NCI-H1694 (cell line): ENCODE results near the gene PRKCH.
"Not testable (repeated sequence)": the region's sequence is repeated elsewhere in the genome, so short reads cannot be mapped to it uniquely, and the experiment has no call there.

ENCODE experiments used
- DNase-seq: peaks from one replicate; lab custom pipeline; 2025; lab: John Stamatoyannopoulos, UW

The PRKCH gene

DNA sequence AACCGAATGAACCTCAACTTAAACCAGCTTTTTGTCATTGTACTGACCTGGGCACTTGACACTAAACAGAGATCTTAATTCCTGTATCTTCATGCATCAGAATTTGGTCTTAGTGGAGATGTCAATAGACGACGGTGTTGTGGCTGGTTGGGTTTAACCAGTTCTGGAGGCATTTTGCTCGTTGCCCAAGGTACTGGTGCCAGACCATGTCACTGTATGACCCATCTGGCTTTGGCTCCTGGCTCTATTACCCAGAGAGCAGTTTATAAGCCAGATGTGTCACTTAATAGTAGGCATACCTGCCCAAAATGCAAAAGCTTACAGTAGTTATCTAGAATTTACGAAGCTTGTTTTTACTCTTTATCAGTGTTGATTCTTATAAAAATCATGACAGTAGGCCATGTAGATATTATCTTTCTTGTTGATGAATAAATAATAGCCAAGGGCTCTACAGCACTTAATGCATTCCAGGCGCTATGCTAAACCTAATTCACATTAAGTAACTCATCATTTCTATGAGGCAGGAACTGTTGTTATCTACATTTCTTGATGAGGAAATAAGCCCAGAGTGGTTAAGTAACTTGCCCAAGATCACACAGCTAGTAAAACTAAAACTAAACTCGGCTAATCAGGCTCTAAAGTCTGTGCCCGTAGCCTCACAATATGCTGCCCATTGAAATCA is 194.2 kb downstream of the PRKCH start:
- DNase-seq: no peak

DNA sequence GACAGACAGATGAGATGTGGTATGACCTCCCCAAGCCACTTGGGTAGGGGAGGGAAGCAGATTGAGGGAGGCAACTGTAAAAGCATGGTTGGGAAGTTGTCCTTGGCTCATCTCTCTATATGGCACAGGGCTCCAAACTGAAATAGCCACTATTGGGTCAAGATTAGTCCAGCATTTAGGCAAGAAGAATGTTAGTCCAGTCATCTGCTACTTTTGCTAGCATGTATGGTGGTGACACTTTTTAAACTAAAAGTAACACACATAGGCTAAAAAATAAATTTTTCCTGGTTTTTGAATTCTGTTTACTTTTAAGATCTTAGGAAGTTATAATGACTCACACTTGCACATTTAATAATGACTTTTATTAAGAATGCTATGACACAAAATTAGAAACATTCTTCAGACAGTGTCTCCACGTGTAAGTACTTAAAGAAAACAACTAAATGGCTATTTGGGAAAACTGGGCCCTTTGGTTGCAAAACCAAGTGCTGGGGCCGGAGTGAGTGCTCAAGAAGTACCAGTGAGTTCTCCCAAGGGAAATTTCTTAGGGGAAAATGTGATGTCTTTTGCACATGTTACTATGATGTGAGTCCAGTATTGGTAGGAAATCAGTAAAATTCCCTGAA is 194.9 kb downstream of the PRKCH start:
- DNase-seq: no peak

DNA sequence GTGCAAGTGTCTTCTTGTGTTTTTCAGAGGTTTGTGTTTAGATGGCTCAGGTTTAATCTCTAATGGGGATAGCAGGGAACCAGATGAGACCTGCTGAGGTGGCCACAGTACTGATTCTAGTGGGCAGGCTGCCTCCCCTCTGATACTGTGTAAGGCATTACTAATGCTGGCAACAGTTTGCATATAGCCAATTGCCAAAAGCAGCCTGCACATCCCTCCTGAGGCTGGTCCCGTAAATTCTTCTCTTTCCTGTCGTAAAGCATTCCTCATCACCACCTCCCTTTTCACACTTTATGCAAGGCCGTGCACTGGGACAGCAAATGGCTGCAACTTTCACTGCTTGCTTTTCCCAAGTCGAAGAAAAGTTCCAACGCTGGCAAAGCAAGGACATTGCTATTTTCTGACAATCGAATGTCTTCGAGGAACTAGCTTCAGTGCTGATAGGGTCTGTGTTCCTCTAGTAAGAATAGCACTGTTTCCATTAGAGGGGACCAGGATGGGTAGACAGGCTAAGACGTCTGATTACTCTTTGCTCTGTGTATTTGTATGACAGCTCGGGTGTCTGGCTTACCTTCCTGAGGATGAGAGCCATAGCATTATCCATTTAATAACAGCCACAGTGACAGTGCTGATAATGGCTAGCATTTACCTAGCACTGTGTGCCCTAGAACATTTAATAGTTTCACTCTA is 195.7 kb downstream of the PRKCH start:
- DNase-seq: no peak

DNA sequence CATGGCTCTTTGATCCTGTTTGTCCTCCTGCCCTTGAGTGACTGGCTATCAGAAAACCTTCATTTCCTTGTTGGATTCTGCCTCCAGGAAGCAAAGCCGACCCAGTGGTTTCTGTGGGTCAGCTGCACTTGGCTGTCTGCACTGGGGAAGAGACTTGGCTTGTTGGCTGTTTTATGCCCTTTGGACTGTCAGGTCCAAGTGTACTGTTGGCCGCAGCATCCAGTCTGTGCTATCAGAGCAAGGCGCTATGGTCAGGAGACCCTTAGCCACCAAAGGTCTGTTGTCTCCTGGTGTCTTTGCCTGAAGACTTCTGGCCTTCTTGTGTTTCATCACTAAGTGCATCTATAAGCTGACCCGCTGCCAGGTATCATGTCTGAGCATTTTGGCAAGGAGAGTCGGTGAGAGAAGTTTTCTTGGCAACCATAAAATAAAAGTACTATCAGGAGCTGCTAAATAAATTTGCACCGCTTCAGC is 196.6 kb downstream of the PRKCH start:
- no peak for DNase-seq

DNA sequence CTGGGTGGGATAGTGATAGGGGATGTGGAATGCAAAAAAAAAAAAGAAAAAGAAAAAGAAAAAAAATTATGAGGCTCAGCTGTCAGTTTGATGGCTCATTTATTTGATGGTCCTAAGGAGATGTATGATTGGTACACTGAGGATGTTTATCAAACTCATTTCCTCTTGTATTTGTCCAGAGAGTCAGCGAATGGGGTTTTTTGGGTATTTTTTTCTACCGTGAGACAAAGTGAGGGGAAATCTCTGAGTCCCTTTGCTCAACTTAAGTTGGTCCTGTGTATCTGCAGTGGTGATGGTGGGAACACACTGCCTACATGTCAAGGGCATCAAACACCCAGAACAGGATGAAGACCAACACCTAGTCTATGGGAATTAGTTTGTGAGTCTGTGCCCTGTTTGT is 197.0 kb downstream of the PRKCH start:
- DNase-seq: no peak

DNA sequence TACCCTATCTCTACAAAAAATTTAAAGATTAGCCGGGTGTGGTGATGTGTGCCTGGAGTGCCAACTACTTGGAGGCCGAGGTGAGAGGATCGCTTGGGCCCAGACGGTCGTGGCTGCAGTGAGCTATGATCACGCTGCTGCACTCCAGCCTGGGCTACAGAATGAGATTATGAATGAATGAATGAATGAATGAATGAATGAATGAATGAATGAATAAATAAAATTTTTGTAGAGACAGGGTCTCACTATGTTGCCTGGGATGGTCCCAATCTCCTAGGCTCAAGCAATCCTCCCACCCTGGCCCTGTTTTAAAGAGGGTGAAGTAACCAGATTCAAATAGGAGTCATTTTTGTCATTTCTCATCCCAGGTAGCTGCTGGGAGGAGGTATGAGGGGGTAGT is 197.7 kb downstream of the PRKCH start:
- DNase-seq: no peak

DNA sequence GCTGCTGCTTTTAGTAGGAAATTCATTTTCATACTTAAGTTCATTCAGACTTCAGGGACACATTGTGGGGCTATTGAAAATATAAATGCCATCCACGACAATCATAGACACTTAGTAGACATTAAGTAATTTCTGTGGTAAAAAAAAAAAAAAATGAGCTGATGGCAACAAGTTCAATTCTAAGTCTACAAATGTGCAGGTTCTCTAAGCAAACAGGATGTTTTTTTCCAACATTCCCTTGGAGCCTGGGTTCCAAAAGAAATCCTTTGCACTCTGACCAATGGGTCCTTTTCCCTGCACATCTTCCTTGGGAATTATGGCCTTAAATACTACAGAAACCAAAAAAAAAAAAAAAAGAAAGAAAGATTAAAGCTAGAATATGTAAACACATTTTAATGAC is 198.4 kb downstream of the PRKCH start:
- no peak for DNase-seq

DNA sequence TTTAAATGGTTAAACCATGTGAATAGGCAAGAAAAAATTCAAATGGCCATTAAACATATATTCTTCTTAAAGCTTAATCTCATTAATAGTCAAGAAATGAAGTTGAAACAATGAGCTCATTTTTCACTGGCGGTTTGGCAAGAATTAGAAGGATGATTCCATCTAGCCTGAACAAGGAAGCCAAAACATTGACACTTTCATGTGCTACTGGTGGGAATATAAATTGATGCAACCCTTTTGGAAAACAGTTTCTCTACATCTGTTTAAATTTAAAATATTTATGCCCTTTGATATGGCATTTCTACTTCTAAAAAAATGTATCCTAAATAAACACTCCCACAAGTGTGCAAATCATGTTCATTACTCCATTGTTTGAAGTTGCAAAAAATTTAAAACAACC is 199.2 kb downstream of the PRKCH start:
- DNase-seq: no peak

DNA sequence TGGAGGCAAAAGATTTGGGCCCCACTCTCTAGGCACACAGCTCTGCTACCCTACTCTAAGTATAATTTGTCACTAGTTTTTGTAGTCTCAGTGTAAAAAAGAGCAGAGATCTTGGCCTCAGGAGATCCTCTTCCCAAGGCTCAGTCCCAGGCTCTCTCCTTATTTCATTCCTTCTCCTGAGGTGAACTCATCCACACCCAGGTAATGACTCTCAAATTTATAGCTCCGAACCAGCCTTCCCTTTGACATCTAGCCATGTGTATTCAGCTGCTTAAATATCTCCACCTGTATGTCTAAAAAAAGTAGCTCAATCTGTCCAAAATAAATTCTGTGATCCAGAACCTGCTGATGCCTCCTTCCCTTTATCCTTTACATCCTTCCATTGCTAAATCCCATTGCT is 200.4 kb downstream of the PRKCH start:
- no peak for DNase-seq

DNA sequence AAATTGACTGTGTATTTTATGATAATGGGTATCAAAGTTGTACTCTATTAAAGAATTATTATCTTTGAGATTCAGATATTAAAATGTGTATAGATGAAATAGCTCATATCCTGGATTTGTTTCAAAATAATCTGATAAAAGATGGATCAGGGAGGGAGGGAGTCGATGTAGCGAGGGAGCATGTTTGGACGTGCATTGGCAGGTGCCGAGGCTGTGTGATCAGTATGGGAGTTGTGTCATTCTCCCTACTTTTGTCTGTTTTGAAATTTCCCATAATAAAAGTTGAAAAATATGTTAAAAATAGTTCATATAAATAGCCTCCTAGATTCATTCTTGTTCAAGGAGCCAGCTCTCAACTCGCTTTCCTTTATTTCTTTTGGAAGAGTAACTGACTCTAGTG is 202.4 kb downstream of the PRKCH start:
- no peak for DNase-seq

DNA sequence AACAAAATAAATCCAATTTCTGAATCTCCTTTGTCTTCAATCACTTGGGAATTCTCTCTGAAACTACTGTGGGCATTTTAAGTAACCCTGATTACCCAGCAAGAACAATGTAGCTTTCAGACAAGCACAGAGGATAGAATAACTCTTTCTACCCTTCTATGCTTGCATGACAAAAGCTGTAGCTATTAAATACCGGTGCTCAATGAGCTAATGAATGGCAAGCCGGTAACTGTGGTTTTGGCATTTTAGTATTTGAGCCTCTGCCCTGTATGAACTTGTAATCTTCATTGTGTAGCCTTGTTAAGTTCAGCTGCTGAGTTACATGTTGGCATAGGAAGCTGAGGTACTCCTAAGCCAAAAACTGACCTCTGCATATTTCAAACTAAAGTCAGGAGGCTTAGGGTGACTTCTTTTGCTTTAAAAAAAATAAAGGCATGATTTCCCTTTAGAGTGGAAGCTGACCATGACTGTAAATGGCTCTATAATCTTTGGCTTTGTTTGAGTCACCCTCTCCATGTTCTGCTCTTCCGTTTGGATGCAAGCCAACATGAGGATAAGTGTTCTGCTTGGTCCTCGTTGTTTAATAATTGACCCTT is 202.9 kb downstream of the PRKCH start:
- DNase-seq: no peak

DNA sequence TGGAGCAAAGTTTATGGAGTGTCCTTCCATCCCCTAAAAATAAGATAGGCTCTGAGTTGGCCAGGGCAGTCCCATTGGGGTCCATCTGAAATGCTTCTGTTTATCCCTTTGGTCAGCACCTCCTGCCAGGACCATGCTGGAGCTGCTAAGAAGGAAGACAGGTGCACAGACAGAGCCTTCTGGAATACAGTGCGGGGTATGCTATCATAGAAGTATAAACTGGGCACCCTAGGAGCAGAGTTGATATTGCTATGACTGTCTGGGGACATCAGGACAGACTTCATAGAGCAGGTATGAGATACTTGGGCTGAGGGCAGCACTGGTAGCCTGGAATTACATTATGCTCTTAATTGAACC is 203.5 kb downstream of the PRKCH start:
- DNase-seq: no peak

DNA sequence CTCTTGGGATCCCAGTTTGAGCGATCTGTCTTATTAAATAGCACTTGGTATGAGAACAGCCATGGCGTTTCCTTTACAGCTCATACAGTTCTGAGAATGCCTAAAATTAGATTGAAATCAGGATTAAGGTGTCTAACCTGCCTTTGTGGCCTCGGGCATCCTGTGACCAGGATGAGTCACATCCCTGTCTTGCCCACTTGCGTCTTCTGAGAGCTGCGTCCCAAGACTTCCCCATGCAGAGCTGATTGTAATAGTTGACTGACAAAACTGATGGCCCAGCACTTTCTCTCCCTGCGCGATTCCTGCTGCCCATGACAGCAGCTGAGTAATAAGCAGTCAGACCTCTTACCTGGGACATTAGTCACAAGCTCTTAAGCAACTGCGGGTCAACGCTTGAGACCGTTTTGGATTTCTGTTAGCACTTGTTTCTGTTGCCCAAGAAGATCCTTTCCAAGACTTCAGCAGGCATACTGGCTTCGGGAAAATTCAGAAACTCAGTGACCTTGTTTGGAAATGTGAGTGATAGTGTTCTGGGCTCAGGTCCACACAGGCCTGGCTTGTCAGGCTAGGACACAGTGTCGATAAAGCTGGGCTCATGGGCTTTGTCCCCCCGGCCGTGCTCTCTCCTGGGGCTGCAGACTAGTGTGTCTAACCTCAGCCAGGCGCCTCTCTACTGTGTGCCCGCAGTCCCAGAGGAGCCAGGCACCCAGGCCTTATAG is 204.1 kb downstream of the PRKCH start:
- DNase-seq: no peak

DNA sequence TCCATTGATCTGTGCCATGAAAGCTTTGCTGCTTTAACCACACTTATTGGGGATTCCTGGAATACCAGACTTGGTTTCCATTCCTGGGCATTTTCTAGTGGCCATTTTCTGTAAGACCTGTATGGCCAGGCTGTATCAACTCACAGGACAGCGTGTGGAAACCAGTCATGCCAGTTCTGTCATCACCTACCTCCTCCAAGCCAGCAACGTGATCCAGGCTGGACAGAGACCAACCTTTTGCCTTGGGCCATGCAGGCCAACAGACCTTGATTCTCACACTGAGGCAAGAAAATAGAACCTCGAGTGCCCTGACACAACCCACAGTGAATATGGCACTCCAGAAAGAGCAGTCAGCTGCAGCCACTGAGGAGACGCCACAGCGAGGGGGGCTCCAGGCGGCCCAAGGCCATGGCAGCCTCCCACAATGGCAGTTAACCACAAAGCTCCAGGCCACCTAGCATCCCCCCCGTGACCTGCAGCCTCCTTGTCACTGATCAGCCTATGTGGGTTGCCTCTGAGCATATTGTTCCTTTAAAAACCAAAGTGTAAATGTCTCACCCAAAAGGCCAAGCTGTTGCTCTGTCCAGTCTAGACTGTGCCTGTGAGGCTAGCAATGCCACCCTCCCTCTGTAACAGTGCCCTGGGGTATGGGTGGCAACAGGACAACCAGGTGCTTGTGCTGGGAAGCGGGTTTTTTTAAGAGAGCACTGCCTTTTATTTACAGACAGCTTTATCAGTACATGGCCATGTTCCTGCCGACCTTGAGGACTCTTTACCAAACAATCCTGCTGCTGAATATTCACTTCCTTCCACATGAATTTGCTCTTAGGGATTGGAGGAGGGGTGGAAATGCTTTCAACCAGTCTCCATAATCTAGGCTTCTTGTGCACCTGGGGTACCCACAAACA is 205.3 kb downstream of the PRKCH start:
- no peak for DNase-seq

DNA sequence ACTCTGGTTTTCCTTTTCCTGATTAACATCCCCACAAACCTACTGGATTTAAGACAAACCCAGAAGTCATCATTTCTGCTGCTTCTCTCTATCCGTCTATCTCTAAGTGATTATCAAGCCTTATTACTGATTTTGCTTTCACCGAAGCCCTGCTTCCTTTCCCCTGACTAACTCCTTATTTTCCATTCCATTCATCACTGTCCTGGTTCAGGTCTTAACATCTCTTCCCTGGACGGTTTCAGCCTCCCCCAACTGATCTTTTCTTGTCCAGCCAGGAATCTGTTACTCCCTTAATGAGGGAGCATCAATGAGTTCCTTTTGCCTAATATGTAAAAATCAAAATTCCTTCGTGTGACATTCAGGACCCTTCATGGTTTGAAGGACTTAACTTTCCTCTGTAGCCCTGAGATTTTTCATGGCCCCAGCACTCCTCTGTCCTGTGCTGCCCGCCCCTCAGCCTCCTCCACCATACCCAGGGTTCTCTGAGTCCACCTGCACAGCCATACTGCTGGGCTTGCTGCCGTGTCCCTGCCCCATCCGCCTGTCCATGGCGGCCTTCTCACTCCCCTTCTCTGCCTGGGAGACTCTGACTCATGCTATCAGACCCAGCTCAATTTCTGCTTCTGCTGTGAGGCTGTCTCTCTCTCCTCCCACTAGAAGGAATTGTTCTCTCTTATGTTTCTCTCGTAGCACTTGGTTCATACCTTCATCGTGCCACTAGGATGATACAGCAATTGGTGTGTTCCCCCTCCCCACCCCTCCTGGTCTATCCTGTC is 206.1 kb downstream of the PRKCH start:
- DNase-seq: no peak

DNA sequence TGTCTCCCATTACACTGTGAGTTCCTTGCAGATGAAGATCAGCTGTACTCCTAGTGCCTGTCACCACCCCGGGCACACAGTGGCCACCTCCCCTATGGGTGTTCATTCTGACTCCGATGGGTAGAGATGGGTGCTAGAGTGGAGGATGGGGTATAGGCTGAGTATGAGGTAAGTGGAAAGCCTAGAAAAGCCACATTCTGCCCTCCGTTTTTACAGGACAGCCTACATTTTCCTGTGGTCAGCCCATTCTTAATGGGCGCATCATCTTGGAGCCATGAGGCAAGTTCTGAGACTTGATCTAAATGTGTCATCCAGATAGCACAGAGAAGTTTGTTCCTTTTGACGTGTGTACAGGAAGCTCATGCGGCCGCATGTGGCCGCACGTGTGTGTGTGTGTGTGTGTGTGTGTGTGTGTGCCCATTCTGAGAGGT is 207.2 kb downstream of the PRKCH start:
- no peak for DNase-seq

DNA sequence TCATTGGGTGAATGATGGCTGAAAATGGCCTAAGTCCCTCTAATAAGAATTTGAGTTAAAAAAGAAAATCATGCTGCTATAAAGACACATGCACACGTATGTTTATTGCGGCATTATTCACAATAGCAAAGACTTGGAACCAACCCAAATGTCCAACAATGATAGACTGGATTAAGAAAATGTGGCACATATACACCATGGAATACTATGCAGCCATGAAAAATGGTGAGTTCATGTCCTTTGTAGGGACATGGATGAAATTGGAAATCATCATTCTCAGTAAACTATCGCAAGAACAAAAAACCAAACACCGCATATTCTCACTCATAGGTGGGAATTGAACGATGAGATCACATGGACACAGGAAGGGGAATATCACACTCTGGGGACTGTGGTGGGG is 208.0 kb downstream of the PRKCH start:
- DNase-seq: not testable (repeated sequence)

DNA sequence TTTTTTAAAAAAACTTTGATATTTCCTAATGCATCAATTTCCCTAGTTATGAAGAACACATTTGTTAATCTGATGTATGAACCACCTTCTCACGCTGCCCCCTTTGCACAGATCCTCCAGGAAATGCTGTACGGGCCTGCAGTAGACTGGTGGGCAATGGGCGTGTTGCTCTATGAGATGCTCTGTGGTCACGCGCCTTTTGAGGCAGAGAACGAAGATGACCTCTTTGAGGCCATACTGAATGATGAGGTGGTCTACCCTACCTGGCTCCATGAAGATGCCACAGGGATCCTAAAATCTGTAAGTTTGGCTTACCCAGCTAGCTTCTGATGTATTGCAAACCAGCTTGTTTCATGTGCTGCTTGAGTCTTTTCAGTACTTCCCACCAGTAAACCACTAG is 208.9 kb downstream of the PRKCH start:
- DNase-seq: no peak

DNA sequence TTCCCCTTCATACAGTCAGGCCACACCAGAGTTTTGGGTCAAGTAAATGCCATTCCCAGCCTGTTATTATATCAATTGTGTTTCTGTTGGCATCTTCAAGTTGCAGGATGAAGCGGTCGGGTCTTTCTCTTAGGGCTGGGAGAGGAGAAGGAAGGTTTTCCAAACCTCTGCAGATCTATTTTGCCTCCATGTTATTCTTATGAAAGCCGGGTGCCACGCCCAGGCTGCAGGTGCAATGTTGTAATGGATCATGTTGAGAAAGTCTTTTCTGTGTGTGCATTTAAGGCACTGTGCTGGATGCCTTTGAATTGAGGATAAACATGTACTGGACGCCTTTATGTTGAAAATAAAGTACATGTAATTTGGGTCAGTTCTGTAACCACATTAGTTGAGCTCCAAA is 209.5 kb downstream of the PRKCH start:
- DNase-seq: no peak

DNA sequence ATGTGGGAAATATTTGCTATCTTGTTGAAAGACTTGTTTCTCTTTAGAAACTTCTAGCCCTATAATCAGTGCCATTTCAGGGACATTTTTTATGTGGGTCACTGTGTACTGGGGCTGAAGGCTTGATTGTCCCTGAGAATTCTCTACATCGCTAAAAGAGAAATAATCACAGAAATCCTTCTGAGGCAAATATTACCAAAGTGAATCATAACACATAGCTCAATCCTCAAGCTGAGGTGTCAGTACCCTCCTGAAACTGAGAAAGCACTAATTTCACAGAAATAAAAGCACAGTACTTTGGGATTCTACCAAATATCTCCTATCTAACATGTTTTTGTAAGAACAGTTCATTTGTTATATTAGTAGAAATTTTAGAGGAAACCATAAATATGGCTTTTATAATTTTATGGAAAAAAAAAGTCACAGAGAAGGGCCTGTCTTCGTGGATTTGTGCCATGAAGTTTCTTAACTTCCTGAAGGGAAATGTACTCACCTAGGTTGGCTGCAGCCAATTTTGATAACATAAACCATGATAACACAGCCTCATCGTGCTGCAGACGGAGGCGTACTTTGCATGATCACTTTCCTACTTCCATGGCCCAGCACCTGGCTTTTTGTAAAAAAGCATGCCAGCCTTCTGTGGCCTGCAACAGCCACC is 210.2 kb downstream of the PRKCH start:
- no peak for DNase-seq
